ENCODE measurements around the gene HEMGN. TPM values are rescaled to one million over a fixed set of nuclear protein-coding genes. Genes with fewer than 3 reads are reported as not detected.
"Not testable (repeated sequence)": the region's sequence is repeated elsewhere in the genome, so short reads cannot be mapped to it uniquely, and the experiment has no call there.

HEMGN gene
- total RNA-seq, 1 donor from 2014 or later = 4.1 TPM

- DNase-seq = no peak
These were observed 26.9 kb upstream of the HEMGN start for GRCh38 chr9:97964901-97965300.

GRCh38 chr9:97963232-97963631 lies 25.3 kb upstream of the HEMGN start:
- no peak for DNase-seq

- DNase-seq = no peak
These were observed 24.6 kb upstream of the HEMGN start for GRCh38 chr9:97962575-97962974.

DNA sequence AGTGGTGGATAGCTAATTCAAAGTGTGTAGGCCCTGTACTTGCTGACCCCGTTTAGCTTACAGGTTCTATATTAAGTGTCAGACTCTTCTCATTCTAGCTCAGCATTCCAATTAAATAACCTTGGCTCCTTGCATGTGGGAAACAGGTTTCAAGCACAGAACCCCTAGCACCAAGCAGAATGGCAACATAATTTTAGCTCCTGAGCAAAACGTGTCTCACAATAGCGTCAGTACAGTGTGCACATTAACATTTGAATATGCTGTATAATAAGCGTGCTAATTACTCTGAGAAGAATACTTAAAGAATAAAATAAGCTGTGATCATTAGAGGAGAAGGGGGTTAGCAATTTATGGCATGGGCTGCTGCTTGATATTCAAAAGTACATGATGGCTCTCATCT lies 24.2 kb upstream of the HEMGN start:
- no peak for DNase-seq

DNA sequence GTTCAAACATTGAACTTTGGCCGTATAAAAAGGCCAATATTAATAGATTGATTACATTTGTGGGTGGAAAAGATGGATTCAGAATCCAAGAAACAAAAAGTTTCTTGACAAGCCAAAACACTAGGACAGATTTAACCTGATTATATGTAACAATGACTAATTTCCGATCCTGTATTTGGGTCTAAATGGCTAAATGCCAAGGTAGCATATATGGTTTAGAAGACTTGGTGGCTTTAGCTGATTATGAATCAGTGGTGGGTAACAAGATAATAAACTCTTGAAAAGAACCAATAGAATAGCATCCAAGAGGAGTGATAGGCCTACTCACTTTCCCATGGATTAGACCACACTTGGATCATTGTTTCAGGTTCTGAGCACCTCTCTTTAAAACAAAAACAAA lies 23.4 kb upstream of the HEMGN start:
- DNase-seq = no peak

DNA sequence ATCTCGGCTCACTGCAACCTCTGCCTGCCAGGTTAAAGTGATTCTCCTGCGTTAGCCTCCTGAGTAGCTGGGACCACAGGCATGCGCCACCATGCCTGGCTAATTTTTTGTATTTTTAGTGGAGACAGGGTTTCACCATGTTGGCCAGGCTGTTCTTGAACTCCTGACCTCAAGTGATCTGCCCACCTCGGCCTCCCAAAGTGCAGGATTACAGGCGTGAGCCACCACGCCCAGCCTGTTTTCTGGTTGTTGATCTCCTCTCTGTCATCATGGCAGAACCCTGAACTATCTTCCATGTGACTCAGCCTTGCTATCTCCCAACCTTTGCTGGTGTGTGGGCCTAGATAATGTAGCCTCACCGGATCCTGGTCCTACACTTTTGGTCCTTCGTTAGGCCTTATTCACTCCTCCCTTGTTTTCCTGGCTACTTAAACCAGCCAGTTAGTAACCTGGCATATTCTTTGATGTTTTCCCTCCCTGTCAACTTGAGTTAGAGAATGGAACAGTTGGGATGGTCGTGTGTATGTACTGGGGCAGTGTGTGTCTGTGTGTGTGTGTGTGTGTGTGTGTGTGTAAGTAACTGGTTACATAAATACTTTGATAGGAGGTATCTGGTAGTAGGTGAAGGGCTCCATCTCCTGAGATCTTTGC lies 22.8 kb upstream of the HEMGN start:
- DNase-seq = not testable (repeated sequence)

GRCh38 chr9:97959585-97959984 lies 21.6 kb upstream of the HEMGN start:
- no peak for DNase-seq

DNA sequence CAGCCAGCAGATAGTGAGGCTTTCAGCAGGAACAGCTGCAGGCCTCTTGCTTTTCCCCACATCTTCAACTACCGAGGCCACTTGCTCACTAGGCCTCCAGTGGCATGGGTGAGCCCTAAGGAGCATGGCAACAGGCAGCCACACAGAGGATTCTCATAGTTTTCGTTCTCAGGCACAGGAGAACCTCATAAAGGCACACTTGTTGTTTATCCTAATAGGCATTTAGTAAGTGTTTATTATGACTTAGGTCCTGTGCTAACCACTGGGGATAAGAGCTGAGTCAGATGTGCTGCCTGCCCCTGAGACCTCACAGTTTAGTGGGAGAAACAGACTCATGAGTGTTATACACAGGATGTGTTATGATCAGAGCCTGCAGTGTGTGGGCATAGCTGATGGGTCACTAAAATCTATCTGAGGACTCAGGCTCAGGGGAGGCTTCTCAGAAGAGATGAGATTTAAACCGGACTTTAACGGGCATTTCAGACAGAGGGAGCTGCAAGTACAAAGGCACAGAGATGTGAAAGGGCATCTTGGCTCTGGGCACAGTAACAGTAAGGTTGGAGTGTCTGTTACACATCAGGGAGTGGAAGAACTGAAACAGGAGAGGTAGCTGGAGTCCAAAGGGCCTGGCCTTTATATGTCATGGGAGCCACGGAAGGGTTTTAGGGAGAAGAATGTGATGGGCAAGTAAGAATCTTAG lies 21.0 kb upstream of the HEMGN start:
- DNase-seq = no peak

GRCh38 chr9:97956331-97956730 lies 18.4 kb upstream of the HEMGN start:
- no peak for DNase-seq

GRCh38 chr9:97954550-97954989 lies 16.6 kb upstream of the HEMGN start:
- DNase-seq = peak; percentile 10

GRCh38 chr9:97950873-97951272 lies 12.9 kb upstream of the HEMGN start:
- not testable (repeated sequence) for DNase-seq

GRCh38 chr9:97947094-97947493 lies 9.1 kb upstream of the HEMGN start:
- DNase-seq = not testable (repeated sequence)

GRCh38 chr9:97945470-97945869 lies 7.5 kb upstream of the HEMGN start:
- DNase-seq = not testable (repeated sequence)

GRCh38 chr9:97944612-97945011 lies 6.6 kb upstream of the HEMGN start:
- DNase-seq = no peak

- no peak for DNase-seq
These were observed 5.4 kb upstream of the HEMGN start for GRCh38 chr9:97943308-97943855.

GRCh38 chr9:97941323-97941722 lies 3.4 kb upstream of the HEMGN start:
- DNase-seq = no peak

DNA sequence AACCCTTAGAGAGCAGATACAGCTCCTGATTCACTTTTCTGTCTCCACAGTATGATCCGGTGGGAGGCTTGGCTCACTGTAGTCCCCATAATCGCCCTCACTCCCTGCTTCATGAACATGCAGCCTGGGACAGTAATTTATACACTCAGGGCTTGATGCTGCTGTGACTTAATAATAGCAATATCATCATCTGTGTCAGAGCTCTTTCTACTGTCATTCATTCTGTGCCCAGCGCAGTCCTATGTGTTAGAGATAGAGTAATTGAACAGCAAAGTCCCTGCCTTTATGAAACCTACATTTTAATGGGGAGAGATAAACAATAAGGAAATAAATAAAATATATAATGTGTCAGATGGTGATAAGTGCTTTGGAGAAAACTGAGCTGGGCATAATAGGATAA lies 2.8 kb upstream of the HEMGN start:
- no peak for DNase-seq

GRCh38 chr9:97940233-97940632 lies 2.3 kb upstream of the HEMGN start:
- DNase-seq = no peak

- DNase-seq = no peak
These were observed 974 bp downstream of the HEMGN start for GRCh38 chr9:97936998-97937397.

DNA sequence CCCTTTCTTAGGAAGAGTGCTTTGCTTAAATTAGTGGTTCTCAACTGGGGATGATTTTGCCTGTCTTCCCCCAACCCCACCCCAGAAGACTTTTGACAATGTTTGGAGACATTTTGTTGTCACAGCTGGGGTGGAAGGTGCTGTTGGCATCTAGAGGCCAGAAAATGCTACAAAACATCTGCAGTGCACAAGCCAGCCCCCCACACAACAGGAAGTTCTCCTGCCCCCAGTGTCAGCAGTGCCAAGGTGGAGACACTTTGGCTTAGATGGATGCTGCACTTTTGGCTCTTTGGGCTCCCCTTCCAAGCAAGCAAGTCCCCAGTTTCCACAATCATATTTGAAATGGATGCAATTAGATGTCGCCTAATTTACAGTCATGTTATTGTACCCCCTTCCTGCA lies 2.7 kb downstream of the HEMGN start:
- DNase-seq = no peak

- no peak for DNase-seq
These were observed 3.5 kb downstream of the HEMGN start for GRCh38 chr9:97934321-97935115.

- DNase-seq = no peak
These were observed 4.5 kb downstream of the HEMGN start for GRCh38 chr9:97933297-97933998.
